ENCODE measurements around the gene MELTF. TPM values are rescaled to one million over a fixed set of nuclear protein-coding genes. Genes with fewer than 3 reads are reported as not detected.

The MELTF gene
- total and polyA plus RNA-seq, 2 donors (not counting 1 experiment from before 2014, with no cell fraction given): 0.13 to 2.9 TPM

DNA sequence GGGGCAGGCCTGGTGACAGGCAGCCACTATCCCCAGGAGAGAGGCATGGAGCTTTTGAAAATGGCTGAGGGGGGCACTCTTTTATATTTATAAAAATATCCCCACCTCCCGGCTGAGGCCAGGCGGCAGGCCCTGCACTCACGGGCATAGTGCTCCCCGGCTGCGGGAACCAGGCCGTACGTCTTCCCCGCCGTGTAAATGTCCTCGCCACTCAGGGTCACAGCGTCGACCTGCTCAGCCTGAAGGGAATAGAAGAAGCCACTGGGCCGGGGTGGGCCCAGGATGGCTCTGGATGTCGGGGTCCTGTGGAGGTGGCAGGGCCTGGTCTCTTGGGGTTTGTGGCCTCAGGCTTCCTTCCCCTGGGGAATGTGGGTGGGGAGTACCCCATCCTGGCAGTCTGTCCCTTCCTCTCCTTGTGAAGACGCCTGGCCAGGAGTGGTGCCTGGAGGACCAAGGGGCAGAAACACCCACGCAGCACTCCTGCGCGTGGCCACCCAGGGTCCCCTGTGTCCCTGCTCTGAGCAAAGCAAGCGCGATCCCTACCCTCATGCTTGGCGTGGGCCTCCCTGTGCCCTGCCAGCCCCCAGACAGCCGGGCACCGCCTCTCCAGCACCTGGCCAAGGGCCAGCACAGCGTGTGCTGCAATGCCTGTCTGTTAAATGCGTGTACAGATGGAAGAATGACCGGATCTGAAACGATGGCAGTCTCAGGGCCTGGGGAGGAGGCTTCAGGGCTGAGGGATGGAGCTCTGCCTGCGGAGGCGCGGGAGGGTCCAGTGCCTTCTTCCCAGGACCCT lies 18.9 kb downstream of the MELTF start:
- ChIA-PET POLR2A (no interaction called here), CTCF (interaction anchor here (1.0 to 1.8 kb wide), 3 partner anchors 11 to 41 kb away, joined by 3 to 6 read pairs (median 3); partner anchors contain the start of gene MELTF)
- Mint-ChIP-seq H3K9me3 (ENCODE audit: insufficient read depth) (no peaks in the 10 kb centered on the region), H3K27ac (peak overlapping the region; percentile 7), H3K4me3 (no peak overlapping the region), H3K4me1 (no peaks in the 10 kb centered on the region), H3K27me3 (peaks cover 10% of the 10 kb centered on the region)
- H3K9ac ChIP-seq (ENCODE audit: low read length): no peak overlapping the region
- no peak overlapping the region for H3K4me3 ChIP-seq (ENCODE audit: control extremely low read depth in 1 of 5, extremely low read depth in 1 of 5, insufficient read depth in 1 of 5, low read depth in 2 of 5, low read length in 4 of 5)
- H3K4me2 ChIP-seq (replicated peaks; ENCODE audit: low read depth, low read length, poor library complexity, severe bottlenecking): no peak overlapping the region
- H3K79me2 ChIP-seq (ENCODE audit: control insufficient read depth, insufficient read depth, low read length): no peaks in the 10 kb centered on the region
- no peaks in the 10 kb centered on the region for H3K4me1 ChIP-seq (ENCODE audit: control insufficient read depth in 2 of 2, insufficient read depth in 2 of 2, low read length in 2 of 2)
- TF ChIP-seq EZH2 (IDR thresholded peaks at IDR 0.05; ENCODE audit: borderline replicate concordance, insufficient read depth, low read depth, low read length, poor library complexity, severe bottlenecking): no peak
- TF ChIP-seq, protein P1, sequence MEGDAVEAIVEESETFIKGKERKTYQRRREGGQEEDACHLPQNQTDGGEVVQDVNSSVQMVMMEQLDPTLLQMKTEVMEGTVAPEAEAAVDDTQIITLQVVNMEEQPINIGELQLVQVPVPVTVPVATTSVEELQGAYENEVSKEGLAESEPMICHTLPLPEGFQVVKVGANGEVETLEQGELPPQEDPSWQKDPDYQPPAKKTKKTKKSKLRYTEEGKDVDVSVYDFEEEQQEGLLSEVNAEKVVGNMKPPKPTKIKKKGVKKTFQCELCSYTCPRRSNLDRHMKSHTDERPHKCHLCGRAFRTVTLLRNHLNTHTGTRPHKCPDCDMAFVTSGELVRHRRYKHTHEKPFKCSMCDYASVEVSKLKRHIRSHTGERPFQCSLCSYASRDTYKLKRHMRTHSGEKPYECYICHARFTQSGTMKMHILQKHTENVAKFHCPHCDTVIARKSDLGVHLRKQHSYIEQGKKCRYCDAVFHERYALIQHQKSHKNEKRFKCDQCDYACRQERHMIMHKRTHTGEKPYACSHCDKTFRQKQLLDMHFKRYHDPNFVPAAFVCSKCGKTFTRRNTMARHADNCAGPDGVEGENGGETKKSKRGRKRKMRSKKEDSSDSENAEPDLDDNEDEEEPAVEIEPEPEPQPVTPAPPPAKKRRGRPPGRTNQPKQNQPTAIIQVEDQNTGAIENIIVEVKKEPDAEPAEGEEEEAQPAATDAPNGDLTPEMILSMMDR (IDR thresholded peaks at IDR 0.05): no peak
- intact Hi-C loops (cut with micrococcal nuclease): no loop called here
- H3K27me3 ChIP-seq (replicated peaks in 1 of 4; ENCODE audit: control extremely low read depth in 1 of 4, control insufficient read depth in 3 of 4, insufficient read depth in 4 of 4, low read length in 3 of 4): peaks cover 0 to 8% (median 3%) of the 10 kb centered on the region in 4 experiments
- no peak overlapping the region for H3K27ac ChIP-seq (ENCODE audit: low read length in 2 of 2)
- H3K9me3 ChIP-seq (ENCODE audit: control extremely low read depth in 1 of 3, control insufficient read depth in 2 of 3, insufficient read depth in 1 of 3, low read length in 2 of 3): peaks cover 0 to 3% (median 0%) of the 10 kb centered on the region in 3 donors
- no peaks in the 10 kb centered on the region for H4K20me1 ChIP-seq (ENCODE audit: control insufficient read depth, insufficient read depth, low read length, poor library complexity, severe bottlenecking)
- no peak overlapping the region for H2AFZ ChIP-seq (ENCODE audit: insufficient read depth, low read depth, low read length, poor library complexity, severe bottlenecking)
- no peaks in the 10 kb centered on the region for H3K36me3 ChIP-seq (replicated peaks in 1 of 2; ENCODE audit: control extremely low read depth in 1 of 2, control insufficient read depth in 1 of 2, extremely low read depth in 1 of 2, insufficient read depth in 2 of 2, low read length in 1 of 2)
- 89% methylated on average over 26 of the region's 30 CpGs for WGBS (ENCODE audit: insufficient coverage)
- DNase-seq (no peak), ATAC-seq (ENCODE audit: low read depth) (no peak)

GRCh38 chr3:197009532-197010019 lies 20.0 kb downstream of the MELTF start:
- H3K4me3 ChIP-seq (ENCODE audit: control extremely low read depth in 1 of 5, extremely low read depth in 1 of 5, insufficient read depth in 1 of 5, low read depth in 2 of 5, low read length in 4 of 5): no peak overlapping the region
- H3K4me1 Mint-ChIP-seq: no peaks in the 10 kb centered on the region
- ATAC-seq (ENCODE audit: low read depth) (no peak), DNase-seq (no peak)
- H3K9me3 ChIP-seq (ENCODE audit: control extremely low read depth in 1 of 3, control insufficient read depth in 2 of 3, insufficient read depth in 1 of 3, low read length in 2 of 3): peaks cover 0 to 3% (median 0%) of the 10 kb centered on the region in 3 donors
- CTCF ChIA-PET: interaction anchor here (1.3 to 1.8 kb wide), 2 partner anchors 12 to 20 kb away, joined by 3 to 6 read pairs; partner anchors contain the start of gene MELTF
- H4K20me1 ChIP-seq (ENCODE audit: control insufficient read depth, insufficient read depth, low read length, poor library complexity, severe bottlenecking): no peaks in the 10 kb centered on the region
- H3K4me3 Mint-ChIP-seq: no peak overlapping the region
- TF ChIP-seq, protein P1 (IDR thresholded peaks at IDR 0.05): no peak
- TF ChIP-seq EZH2 (IDR thresholded peaks at IDR 0.05; ENCODE audit: borderline replicate concordance, insufficient read depth, low read depth, low read length, poor library complexity, severe bottlenecking): no peak
- H3K4me2 ChIP-seq (replicated peaks; ENCODE audit: low read depth, low read length, poor library complexity, severe bottlenecking): no peak overlapping the region
- peaks cover 19% of the 10 kb centered on the region for H3K27me3 Mint-ChIP-seq
- H3K4me1 ChIP-seq (ENCODE audit: control insufficient read depth in 2 of 2, insufficient read depth in 2 of 2, low read length in 2 of 2): no peaks in the 10 kb centered on the region
- H3K9ac ChIP-seq (ENCODE audit: low read length): no peak overlapping the region
- POLR2A ChIA-PET: interaction anchor here (1.0 kb wide), 1 partner anchor 14 kb away, joined by 3 read pairs; no protein-coding TSS in a partner anchor
- H3K36me3 ChIP-seq (replicated peaks in 1 of 2; ENCODE audit: control extremely low read depth in 1 of 2, control insufficient read depth in 1 of 2, extremely low read depth in 1 of 2, insufficient read depth in 2 of 2, low read length in 1 of 2): no peaks in the 10 kb centered on the region
- H3K27ac ChIP-seq (ENCODE audit: low read length in 2 of 2): no peak overlapping the region
- H3K27ac Mint-ChIP-seq: no peak overlapping the region
- no peaks in the 10 kb centered on the region for H3K9me3 Mint-ChIP-seq (ENCODE audit: insufficient read depth)
- WGBS (ENCODE audit: insufficient coverage): 97% methylated on average over 18 of the region's 20 CpGs
- no peaks in the 10 kb centered on the region for H3K79me2 ChIP-seq (ENCODE audit: control insufficient read depth, insufficient read depth, low read length)
- intact Hi-C loops (cut with micrococcal nuclease): no loop called here
- no peak overlapping the region for H2AFZ ChIP-seq (ENCODE audit: insufficient read depth, low read depth, low read length, poor library complexity, severe bottlenecking)
- H3K27me3 ChIP-seq (replicated peaks in 1 of 4; ENCODE audit: control extremely low read depth in 1 of 4, control insufficient read depth in 3 of 4, insufficient read depth in 4 of 4, low read length in 3 of 4): peaks cover 0 to 15% (median 7%) of the 10 kb centered on the region in 4 experiments
